Suprapubic skin (tissue), 4 donors: ENCODE measurements around the gene VKORC1L1. TPM values are rescaled to one million over a fixed set of nuclear protein-coding genes. Genes with fewer than 3 reads are reported as not detected.
"Not testable (repeated sequence)": the region's sequence is repeated elsewhere in the genome, so short reads cannot be mapped to it uniquely, and the experiment has no call there.

Source experiments
- DNase-seq, 2 donors: peaks; one replicate each; pipeline ENCODE4 v3.0.0-alpha.2; 2019; ENCODE audit warnings: low spot score in 2 of 2
- H3K27ac ChIP-seq: fragments of 200-600 bp; sonication (generic); one replicate; pipeline ENCODE4 v1.5.1; 2019
- H3K27me3 ChIP-seq: fragments of 200-600 bp; sonication (generic); one replicate; pipeline ENCODE4 v1.5.1; 2019
- H3K36me3 ChIP-seq: fragments of 200-600 bp; sonication (generic); one replicate; pipeline ENCODE4 v1.5.1; 2019
- H3K4me1 ChIP-seq: fragments of 200-600 bp; sonication (generic); one replicate; pipeline ENCODE4 v1.5.1; 2019
- H3K4me3 ChIP-seq: fragments of 200-600 bp; sonication (generic); one replicate; pipeline ENCODE4 v1.5.1; 2019; ENCODE audit warnings: mild to moderate bottlenecking
- H3K9me3 ChIP-seq: fragments of 200-600 bp; sonication (generic); one replicate; pipeline ENCODE4 v1.5.1; 2019
- EP300 ChIP-seq: sonication (generic); formaldehyde crosslinking; IDR thresholded peaks from one replicate; pipeline ENCODE4 v1.6.1; 2017; ENCODE audit warnings: antibody characterized with exemption
- POLR2A ChIP-seq, 2 donors: fragments of 450-650 bp; IDR thresholded peaks; one replicate each; pipeline ENCODE4 v1.6.1; 2017; ENCODE audit warnings: antibody characterized with exemption in 2 of 2, mild to moderate bottlenecking in 2 of 2, moderate library complexity in 2 of 2
- POLR2AphosphoS5 ChIP-seq, 3 donors: sonication (generic); formaldehyde crosslinking; IDR thresholded peaks; one replicate each; pipeline ENCODE4 v1.6.1; 2017; ENCODE audit warnings: antibody characterized with exemption in 3 of 3
- WGBS: methylation state at CpG from one replicate; pipeline ENCODE4 v1.1.5; 2018; 5-methylcytosine and 5-hydroxymethylcytosine counted together
- total RNA-seq, 4 donors: library from RNA; depleted of rRNA; stranded (reverse); fragments of >200 nt; gene quantifications; one replicate each; pipeline ENCODE4 v1.1.0, GENCODE V29; 2016
- TF ChIP-seq, protein P1 (sequence below), 2 donors: fragments of 200-600 bp in 1 of 2; fragments of 450-650 bp in 1 of 2; sonication (generic) in 1 of 2; IDR thresholded peaks; one replicate each; pipeline ENCODE4 v1.5.1; 2016 to 2019; ENCODE audit warnings: antibody characterized with exemption in 2 of 2, mild to moderate bottlenecking in 1 of 2, moderate library complexity in 1 of 2

VKORC1L1 gene
- total RNA-seq, 4 donors from 2014 or later = 21.5 to 27.6 (median 24.2) TPM

DNA sequence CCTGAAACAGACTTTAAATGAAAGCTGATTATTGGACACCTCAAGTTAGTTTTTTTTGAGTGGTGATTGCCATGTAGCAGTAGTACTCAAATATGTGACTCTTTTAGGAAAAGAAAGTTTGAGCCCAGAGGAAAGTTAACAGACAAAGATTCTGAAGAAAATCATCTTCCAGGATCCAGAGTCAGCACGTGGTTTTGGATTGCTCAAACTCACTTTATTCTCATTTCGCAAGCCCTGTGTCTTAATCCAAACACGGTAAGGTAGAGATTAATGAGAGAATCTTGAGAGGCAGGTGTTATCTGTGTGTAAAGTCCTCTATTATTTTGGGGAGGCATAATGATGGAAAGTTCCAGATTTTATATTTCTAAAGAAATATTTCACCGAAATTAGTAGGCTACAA lies 2.8 kb downstream of the VKORC1L1 start:
- peaks cover 12% of the 10 kb centered on the region for H3K4me1 ChIP-seq
- DNase-seq, H3K4me3 ChIP-seq, H3K27ac ChIP-seq, H3K27me3 ChIP-seq, H3K36me3 ChIP-seq, H3K9me3 ChIP-seq: not testable (repeated sequence)
- WGBS = 76% methylated on average over 4 of the region's 4 CpGs

DNA sequence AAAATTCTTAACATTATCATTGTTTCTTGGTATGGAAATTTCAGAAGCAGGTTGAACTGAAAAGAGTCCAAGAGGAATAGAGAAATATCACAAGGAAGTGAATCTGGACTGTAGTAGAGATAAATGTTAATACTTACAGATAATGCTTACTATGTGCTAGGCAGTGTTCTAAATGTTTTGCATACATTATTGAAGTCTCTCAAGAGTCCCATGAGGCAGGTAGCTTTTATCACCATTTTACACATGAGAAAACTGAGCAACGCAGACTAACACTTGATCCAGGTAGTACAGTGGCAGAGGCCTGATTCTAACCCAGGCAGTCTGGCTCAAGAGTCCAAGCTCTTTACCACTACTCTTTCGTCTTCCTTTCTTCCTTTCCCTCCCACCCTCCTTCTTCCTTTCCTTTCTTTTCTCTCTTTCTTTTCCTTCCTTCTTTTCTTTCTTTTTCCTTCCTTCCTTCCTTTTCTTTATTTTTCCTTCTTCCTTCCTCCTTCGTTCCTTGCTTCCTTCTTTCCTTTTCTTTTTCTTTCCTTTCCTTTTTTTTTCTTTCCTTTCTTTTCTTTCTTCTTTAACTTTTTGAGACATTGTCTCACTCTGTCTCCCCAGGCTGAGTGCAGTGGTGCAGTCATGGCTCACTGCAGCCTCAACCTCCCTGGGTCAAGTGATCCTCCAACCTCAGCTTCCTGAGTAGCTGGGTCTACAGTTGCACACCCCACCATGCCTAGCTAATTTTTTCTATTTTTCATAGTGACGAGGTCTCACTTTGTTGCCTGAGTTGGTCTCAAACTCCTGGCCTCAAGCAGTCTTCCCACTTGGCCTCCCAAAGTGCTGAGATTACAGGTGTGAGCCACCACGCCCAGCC lies 6.6 kb downstream of the VKORC1L1 start:
- not testable (repeated sequence) for H3K27ac ChIP-seq, H3K9me3 ChIP-seq, H3K36me3 ChIP-seq, H3K4me3 ChIP-seq, DNase-seq, H3K27me3 ChIP-seq
- peaks cover 16% of the 10 kb centered on the region for H3K4me1 ChIP-seq
- WGBS = 89% methylated on average over 5 of the region's 5 CpGs

GRCh38 chr7:65880242-65880641 lies 7.4 kb downstream of the VKORC1L1 start:
- not testable (repeated sequence) for H3K9me3 ChIP-seq

GRCh38 chr7:65884983-65885382 lies 12.1 kb downstream of the VKORC1L1 start:
- not testable (repeated sequence) for H3K27ac ChIP-seq, H3K27me3 ChIP-seq, H3K4me1 ChIP-seq, H3K36me3 ChIP-seq, H3K4me3 ChIP-seq, H3K9me3 ChIP-seq, DNase-seq

More at GRCh38 chr7:65880242-65880641, 7.4 kb downstream of the VKORC1L1 start:
- peaks cover 12% of the 10 kb centered on the region for H3K4me1 ChIP-seq
- DNase-seq, H3K4me3 ChIP-seq, H3K36me3 ChIP-seq, H3K27me3 ChIP-seq, H3K27ac ChIP-seq: not testable (repeated sequence)
- WGBS = 94% methylated on average over 5 of the region's 5 CpGs

DNA sequence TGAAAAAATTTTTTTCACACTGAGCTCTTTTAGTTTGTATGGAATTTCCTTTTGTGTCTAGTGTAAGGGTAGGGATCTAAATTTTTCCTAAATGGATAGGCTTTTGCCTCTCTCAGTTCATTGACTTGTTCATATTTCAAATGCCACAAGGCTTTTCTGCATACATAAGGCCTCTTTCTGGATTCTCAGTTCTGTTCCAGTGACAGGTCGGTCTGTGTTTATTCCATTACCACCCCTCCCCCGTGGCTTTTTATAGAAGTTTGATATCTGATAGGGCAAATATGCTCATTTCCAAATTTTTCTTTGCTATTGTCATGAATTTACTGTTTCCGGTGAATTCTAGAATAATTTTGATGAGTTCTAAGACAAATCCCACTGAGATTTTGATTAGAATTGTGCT lies 12.7 kb downstream of the VKORC1L1 start:
- 94% methylated on average over 1 of the region's 3 CpGs for WGBS

DNA sequence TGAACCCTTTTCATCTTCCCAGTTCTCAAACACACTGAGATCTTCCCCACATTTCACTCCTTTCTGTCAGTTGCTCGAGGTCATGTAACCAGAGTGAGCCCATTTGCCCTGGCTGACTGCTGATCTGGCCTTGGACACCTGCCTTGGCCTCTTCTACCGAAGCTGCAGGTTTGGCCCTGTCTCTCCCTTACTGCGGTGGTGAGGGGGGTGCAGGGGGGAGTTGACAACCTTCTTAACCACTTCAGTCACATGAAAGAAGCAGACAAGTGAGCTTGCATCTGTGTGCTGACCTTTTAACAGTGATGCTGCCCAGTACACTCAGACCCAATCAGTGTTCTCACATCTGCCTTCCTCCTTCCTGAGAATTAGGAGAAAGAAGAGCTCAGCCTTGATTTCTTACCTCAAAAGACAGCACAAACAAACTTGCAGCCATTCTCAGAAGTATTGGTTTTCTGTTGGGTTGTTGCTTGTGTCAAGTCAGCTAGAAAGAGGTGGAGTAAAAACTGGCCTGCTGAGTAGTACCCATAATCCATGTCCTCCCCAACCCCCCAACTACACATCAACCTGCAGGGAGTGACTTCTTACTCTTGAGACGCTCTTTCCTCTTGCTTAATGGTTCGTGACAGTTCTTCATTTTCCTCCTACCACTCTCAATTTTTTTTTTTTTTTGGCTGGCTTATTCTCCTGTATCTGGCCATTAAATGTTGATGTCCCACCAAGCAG lies 15.7 kb downstream of the VKORC1L1 start:
- H3K36me3 ChIP-seq, H3K9me3 ChIP-seq, DNase-seq, H3K27ac ChIP-seq, H3K4me3 ChIP-seq, H3K27me3 ChIP-seq, H3K4me1 ChIP-seq: not testable (repeated sequence)
- WGBS = 60% methylated on average over 5 of the region's 5 CpGs

More for the DNA sequence above, 12.7 kb downstream of the VKORC1L1 start:
- not testable (repeated sequence) for H3K9me3 ChIP-seq, H3K36me3 ChIP-seq, H3K4me3 ChIP-seq, H3K27ac ChIP-seq, H3K27me3 ChIP-seq, H3K4me1 ChIP-seq, DNase-seq

GRCh38 chr7:65889722-65890121 lies 16.8 kb downstream of the VKORC1L1 start:
- not testable (repeated sequence) for H3K36me3 ChIP-seq, H3K4me1 ChIP-seq, H3K4me3 ChIP-seq, H3K9me3 ChIP-seq, H3K27ac ChIP-seq, DNase-seq, H3K27me3 ChIP-seq
- WGBS = 91% methylated on average over 2 of the region's 2 CpGs

DNA sequence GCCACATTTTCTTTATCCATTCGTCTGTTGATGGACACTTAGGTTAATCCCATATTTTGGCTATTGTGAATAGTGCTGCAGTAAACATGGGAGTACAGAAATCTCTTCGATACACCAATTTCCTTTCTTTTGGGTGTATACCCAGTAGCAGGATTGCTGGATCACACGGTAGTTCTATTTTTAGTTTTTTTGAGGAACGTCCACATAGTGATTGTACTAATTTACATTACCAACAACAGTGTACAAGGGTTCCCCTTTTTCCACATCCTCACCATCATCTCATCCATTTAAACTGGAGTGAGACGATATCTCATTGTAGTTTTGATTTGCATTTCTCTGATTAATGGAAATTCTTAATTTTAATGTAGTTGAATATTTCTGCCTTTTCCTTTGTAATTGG lies 19.3 kb downstream of the VKORC1L1 start:
- TF ChIP-seq POLR2A (IDR thresholded peaks at IDR 0.05) (no peak), EP300 (no peak), POLR2AphosphoS5 (IDR thresholded peaks at IDR 0.05) (no peak)
- TF ChIP-seq, protein P1, sequence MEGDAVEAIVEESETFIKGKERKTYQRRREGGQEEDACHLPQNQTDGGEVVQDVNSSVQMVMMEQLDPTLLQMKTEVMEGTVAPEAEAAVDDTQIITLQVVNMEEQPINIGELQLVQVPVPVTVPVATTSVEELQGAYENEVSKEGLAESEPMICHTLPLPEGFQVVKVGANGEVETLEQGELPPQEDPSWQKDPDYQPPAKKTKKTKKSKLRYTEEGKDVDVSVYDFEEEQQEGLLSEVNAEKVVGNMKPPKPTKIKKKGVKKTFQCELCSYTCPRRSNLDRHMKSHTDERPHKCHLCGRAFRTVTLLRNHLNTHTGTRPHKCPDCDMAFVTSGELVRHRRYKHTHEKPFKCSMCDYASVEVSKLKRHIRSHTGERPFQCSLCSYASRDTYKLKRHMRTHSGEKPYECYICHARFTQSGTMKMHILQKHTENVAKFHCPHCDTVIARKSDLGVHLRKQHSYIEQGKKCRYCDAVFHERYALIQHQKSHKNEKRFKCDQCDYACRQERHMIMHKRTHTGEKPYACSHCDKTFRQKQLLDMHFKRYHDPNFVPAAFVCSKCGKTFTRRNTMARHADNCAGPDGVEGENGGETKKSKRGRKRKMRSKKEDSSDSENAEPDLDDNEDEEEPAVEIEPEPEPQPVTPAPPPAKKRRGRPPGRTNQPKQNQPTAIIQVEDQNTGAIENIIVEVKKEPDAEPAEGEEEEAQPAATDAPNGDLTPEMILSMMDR (IDR thresholded peaks at IDR 0.05) = no peak
- H3K4me3 ChIP-seq = no peak overlapping the region
- peaks cover 6% of the 10 kb centered on the region for H3K36me3 ChIP-seq
- no peaks in the 10 kb centered on the region for H3K27me3 ChIP-seq
- no peak for DNase-seq
- 72% methylated on average over 5 of the region's 5 CpGs for WGBS
- H3K9me3 ChIP-seq = no peaks in the 10 kb centered on the region
- no peaks in the 10 kb centered on the region for H3K4me1 ChIP-seq
- H3K27ac ChIP-seq = no peak overlapping the region

DNA sequence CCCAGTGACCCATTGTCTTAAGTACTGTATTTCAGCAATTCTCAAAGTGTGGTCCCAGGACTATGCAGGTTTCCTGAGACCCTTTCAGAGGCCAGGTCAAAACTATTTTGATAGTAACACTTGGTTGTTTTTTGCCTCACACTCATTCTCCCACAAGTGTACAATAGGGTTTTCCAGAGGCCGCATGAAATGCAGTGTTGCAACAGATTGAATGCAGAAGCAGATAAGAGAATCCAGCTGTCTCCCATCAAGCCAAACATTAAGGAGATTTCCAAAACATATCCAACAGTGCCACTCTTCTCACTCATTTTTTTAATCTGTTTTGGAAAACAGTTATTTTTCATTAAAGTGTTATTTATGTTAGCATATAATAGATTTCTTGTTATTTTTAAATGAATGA lies 20.0 kb downstream of the VKORC1L1 start:
- no peak for DNase-seq
- Histone ChIP-seq H3K9me3 (no peaks in the 10 kb centered on the region), H3K36me3 (peaks cover 6% of the 10 kb centered on the region), H3K4me3 (no peak overlapping the region), H3K27me3 (no peaks in the 10 kb centered on the region), H3K4me1 (no peaks in the 10 kb centered on the region), H3K27ac (no peak overlapping the region)
- 75% methylated on average over 1 of the region's 1 CpG for WGBS
- no peak for TF ChIP-seq POLR2A (IDR thresholded peaks at IDR 0.05)
- TF ChIP-seq EP300 = no peak
- TF ChIP-seq, protein P1 (IDR thresholded peaks at IDR 0.05) = no peak
- no peak for TF ChIP-seq POLR2AphosphoS5 (IDR thresholded peaks at IDR 0.05)
